ENCODE data around the gene HS2ST1.

Gene HS2ST1

GRCh38 chr1:87100271-87100670 is 185.8 kb downstream of the HS2ST1 start:
- peaks cover 25% of the 10 kb centered on the region for H3K36me3 ChIP-seq (ENCODE audit: insufficient read depth, low read length)
- TF ChIP-seq CTCF (IDR thresholded peaks at IDR 0.05; ENCODE audit: low read length) (no peak), EZH2 (IDR thresholded peaks at IDR 0.05; ENCODE audit: borderline replicate concordance, low read length) (no peak)

GRCh38 chr1:87103074-87103473 is 188.6 kb downstream of the HS2ST1 start:
- Histone ChIP-seq H3K4me1 (ENCODE audit: insufficient read depth, low read length, severe bottlenecking) (peaks cover 9% of the 10 kb centered on the region), H3K36me3 (ENCODE audit: insufficient read depth, low read length) (peaks cover 22% of the 10 kb centered on the region), H3K9ac (ENCODE audit: low read length) (no peak overlapping the region), H4K20me1 (ENCODE audit: insufficient read depth, low read length) (no peaks in the 10 kb centered on the region), H3K79me2 (ENCODE audit: insufficient read depth, low read length) (no peaks in the 10 kb centered on the region), H3K9me2 (ENCODE audit: low read depth, low read length) (no peaks in the 10 kb centered on the region), H3K9me3 (ENCODE audit: low read length) (no peaks in the 10 kb centered on the region), H2AFZ (ENCODE audit: low read length) (no peak overlapping the region), H3K4me3 (ENCODE audit: low read depth, low read length, poor library complexity, severe bottlenecking) (no peak overlapping the region), H3K27me3 (ENCODE audit: insufficient read depth, low read length) (no peaks in the 10 kb centered on the region), H3K27ac (ENCODE audit: low read depth, low read length, poor library complexity, severe bottlenecking) (no peak overlapping the region), H3K4me2 (ENCODE audit: low read length) (no peak overlapping the region), H3F3A (ENCODE audit: insufficient read depth, low read length) (no peaks in the 10 kb centered on the region)
- TF ChIP-seq CTCF (IDR thresholded peaks at IDR 0.05; ENCODE audit: low read length) = no peak

More at GRCh38 chr1:87100271-87100670, 185.8 kb downstream of the HS2ST1 start:
- Histone ChIP-seq H3K9me2 (ENCODE audit: low read depth, low read length) (no peaks in the 10 kb centered on the region), H3K9me3 (ENCODE audit: low read length) (no peaks in the 10 kb centered on the region), H3K4me3 (ENCODE audit: low read depth, low read length, poor library complexity, severe bottlenecking) (no peak overlapping the region), H3K79me2 (ENCODE audit: insufficient read depth, low read length) (no peaks in the 10 kb centered on the region), H4K20me1 (ENCODE audit: insufficient read depth, low read length) (no peaks in the 10 kb centered on the region), H3F3A (ENCODE audit: insufficient read depth, low read length) (no peaks in the 10 kb centered on the region), H2AFZ (ENCODE audit: low read length) (no peak overlapping the region), H3K4me2 (ENCODE audit: low read length) (no peak overlapping the region), H3K27me3 (ENCODE audit: insufficient read depth, low read length) (no peaks in the 10 kb centered on the region), H3K9ac (ENCODE audit: low read length) (no peak overlapping the region), H3K27ac (ENCODE audit: low read depth, low read length, poor library complexity, severe bottlenecking) (no peak overlapping the region), H3K4me1 (ENCODE audit: insufficient read depth, low read length, severe bottlenecking) (no peaks in the 10 kb centered on the region)

- no peak overlapping the region for H3K9ac ChIP-seq (ENCODE audit: low read length)
- H3K4me2 ChIP-seq (ENCODE audit: low read length) = no peak overlapping the region
- peaks cover 9% of the 10 kb centered on the region for H3K4me1 ChIP-seq (ENCODE audit: insufficient read depth, low read length, severe bottlenecking)
- no peak overlapping the region for H3K4me3 ChIP-seq (ENCODE audit: low read depth, low read length, poor library complexity, severe bottlenecking)
- H3K9me3 ChIP-seq (ENCODE audit: low read length) = no peaks in the 10 kb centered on the region
- no peak overlapping the region for H2AFZ ChIP-seq (ENCODE audit: low read length)
- no peaks in the 10 kb centered on the region for H3K79me2 ChIP-seq (ENCODE audit: insufficient read depth, low read length)
- H3K27me3 ChIP-seq (ENCODE audit: insufficient read depth, low read length) = no peaks in the 10 kb centered on the region
- H3K36me3 ChIP-seq (ENCODE audit: insufficient read depth, low read length) = peaks cover 16% of the 10 kb centered on the region
- no peaks in the 10 kb centered on the region for H3K9me2 ChIP-seq (ENCODE audit: low read depth, low read length)
- H3F3A ChIP-seq (ENCODE audit: insufficient read depth, low read length) = no peaks in the 10 kb centered on the region
- H4K20me1 ChIP-seq (ENCODE audit: insufficient read depth, low read length) = no peaks in the 10 kb centered on the region
- no peak overlapping the region for H3K27ac ChIP-seq (ENCODE audit: low read depth, low read length, poor library complexity, severe bottlenecking)
- no peak for TF ChIP-seq CTCF (IDR thresholded peaks at IDR 0.05; ENCODE audit: low read length)
- no peak for TF ChIP-seq EZH2 (IDR thresholded peaks at IDR 0.05; ENCODE audit: borderline replicate concordance, low read length)
Observed at GRCh38 chr1:87104140-87104539, 189.7 kb downstream of the HS2ST1 start.

Data from OCI-LY1 (cell line).